ENCODE measurements around the gene METAP1.
"Not testable (repeated sequence)": the region's sequence is repeated elsewhere in the genome, so short reads cannot be mapped to it uniquely, and the experiment has no call there.

The METAP1 gene

DNA sequence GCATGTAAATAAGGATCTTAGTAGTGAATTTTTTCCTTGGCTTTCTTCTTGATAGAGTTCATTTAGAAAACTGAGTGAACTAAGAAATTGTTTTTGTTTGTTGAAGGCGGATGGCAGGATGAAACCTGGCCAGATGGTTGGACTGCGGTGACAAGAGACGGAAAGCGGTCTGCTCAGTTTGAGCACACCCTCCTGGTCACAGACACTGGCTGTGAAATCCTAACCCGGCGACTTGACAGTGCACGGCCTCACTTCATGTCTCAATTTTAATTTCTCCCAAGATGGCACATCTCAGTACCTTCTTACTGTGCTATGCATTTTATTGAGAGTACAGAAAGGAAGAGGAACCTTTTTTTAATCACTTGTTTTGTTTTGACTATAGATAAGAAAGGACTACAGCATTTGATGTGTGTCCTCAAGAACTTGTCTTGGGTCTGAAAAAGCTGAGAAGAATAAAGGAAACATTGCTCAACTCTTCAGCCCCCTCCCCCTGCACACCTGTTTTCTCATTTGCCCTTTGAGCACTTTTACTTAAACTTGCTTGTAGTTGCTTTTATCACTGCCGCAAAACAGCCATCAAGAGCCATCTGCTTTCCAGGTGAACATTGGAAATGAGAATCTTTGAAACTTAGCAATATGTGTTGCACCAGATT is 65.7 kb downstream of the METAP1 start:
- DNase-seq = no peak

DNA sequence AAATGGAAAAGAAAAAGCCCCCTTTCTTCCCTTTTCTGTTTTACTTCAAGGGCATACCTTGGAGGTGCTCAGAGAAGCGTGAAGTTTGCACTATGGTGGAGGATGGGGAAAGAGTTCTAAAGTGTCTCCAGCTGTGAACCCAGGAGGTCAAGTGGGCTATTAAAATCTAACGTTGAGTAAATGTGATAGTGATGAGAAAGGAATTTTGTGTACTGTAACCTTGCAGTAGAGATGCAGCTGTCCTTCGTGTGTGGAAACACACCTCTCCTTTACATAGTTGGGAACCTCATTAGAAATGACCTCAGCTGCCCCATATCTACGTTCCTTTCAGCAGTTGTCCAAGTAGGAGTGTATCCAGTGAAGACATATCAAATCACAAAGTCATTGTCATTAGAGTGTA is 66.6 kb downstream of the METAP1 start:
- no peak for DNase-seq

DNA sequence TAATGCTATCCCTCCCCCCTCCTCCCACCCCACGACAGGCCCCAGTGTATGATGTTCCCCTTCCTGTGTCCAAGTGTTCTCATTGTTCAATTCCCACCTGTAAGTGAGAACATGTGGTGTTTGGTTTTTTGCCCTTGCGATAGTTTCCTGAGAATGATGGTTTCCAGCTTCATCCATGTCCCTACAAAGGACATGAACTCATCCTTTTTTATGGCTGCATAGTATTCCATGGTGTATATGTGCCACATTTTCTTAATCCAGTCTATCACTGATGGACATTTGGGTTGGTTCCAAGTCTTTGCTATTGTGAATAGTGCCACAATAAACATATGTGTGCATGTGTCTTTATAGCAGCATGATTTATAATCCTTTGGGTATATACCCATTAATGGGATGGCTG is 70.0 kb downstream of the METAP1 start:
- not testable (repeated sequence) for DNase-seq

DNA sequence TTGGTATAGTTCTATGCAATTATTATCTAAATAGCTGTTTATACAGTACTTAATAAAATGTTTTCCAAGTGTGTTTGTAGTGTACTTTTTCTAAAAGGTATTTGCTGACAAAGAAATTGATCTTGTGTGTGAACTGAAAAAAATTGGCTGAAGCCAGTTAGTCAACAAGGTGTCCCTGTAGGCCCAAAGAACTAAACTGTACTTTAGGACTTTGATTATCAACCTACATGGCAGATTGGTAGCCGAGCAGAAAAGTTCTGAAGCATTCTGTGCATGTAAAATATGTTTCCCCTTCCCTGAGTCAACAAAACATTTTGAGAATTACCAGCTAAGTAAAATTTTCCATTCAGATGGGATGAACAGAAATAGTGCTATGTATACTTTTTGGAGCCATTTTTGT is 72.1 kb downstream of the METAP1 start:
- no peak for DNase-seq

DNA sequence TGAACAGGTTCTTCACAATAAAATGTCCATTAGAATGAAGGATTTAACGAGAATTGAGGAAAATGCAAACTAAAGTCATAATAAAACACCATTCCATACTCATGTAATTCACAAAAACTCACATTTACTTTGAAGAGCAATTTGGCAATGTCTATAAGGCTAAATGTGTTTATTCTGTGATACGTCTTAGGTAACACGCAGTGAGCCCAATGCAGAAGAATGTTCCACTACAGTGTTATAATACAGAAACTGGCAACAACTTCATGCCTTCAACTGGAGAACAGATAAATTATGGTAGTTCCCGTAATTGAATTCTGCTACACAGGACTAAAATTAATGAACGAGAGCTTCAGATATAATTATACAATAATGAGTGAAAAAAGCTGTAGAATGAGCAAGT is 75.6 kb downstream of the METAP1 start:
- no peak for DNase-seq

DNA sequence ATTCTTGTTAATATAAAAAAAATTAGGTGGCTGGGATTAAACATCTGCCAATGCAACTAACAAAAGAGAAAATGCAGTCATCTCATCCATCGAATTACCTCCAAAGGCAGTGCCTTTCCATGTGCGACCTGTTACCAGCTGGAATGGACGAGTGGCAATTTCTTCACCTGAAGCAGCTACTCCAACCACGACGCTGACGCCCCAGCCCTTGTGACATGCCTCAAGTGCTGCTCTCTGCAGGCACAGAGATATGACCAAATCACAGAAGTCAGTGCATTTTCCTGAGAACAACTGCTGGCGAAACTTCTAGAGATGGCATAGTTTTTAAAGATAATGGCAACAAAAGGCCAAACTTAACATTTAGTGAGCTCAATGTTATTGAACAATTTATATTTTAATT is 79.3 kb downstream of the METAP1 start:
- no peak for DNase-seq

DNA sequence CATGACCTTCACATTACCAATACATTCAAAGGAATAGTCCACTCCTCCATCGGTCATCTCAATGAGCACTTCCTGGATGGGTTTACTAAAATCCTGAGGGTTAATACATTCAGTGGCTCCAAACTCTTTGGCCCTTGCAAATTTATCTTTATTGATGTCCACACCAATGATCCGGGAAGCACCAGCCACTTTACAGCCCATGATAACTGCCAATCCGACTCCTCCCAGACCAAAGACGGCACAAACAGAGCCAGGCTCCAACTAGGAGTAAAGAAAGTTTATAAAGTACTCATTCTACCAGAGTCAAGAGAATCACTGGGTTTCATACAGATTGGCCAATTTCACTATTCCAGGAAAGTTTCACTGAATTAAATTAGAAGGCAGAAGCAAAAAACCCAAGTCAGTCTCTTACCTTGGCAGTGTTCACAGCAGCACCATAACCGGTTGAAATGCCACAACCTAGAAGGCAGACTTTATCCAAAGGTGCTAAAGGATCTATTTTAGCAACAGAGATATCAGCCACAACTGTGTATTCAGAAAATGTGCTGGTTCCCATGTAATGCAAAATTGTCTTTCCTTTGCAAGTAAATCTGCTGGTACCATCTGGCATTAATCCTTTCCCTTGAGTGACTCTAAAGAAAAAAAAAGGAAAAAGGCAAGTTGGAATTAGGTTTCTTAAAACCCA is 80.9 kb downstream of the METAP1 start:
- DNase-seq = no peak

DNA sequence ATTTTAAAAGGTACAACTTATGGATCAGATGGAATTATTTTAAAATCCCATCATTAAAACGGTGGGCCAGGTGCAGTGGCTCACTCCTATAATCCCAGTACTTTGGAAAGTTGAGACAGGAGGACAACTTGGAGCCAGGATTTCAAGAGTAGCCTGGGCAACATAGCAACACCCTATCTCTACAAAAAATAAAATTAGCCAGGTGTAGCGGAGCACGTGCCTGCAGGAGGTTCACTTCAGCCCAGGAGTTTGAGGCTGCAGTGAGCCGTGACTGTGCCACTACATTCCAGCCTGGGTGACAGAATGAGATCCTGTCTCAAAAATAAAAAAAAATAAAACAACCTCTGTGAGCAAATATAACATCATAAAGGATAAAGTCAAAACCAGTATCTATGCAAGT is 81.7 kb downstream of the METAP1 start:
- no peak for DNase-seq

DNA sequence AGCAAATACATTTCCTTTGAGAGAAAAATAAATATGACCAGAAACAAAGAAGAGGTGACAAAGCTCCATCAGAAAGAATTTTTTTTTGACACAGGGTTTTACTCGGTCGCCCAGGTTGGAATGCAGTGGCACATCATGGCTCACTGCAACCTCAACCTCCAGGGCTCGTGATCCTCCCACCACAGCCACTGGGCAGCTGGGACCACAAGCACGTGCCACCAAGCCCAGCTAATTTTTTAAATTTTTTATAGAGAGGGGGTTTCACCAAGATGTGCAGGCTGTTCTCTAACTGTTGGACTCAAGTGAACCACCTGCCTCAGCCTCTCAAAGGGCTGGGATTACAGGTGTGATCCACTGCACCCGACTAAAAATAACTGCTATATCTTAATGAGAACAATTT is 82.8 kb downstream of the METAP1 start:
- DNase-seq = no peak

DNA sequence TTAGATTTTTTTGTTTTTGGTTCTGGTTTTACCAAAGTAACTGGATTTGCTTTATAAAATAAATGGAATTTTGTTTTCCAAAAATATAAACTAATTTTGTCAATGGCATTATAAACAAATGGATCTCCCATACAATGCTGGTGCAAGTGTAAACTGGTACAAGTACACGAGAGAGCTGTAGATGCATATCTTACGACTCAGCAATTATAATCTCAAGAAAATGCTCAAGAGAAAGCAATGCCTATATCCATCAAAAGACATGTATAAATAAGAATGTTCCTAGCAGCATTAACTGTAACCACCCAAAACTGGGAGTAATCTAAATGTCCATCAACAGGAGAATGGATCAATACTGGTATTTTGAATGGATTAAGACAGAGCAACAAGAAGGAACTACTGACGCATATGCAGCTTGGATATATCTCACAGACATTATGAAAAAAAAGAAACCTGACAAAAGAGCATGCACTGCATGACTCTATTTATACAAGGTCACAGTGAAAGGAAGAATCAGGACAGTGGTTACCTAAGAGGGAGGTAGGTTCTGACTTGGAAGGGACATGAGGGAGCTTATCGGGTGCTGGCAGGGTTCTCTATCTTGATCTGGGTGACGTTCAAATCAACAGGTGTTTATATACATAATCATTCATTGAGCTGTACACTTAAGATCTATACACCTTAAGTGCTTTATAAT is 83.6 kb downstream of the METAP1 start:
- DNase-seq = no peak

DNA sequence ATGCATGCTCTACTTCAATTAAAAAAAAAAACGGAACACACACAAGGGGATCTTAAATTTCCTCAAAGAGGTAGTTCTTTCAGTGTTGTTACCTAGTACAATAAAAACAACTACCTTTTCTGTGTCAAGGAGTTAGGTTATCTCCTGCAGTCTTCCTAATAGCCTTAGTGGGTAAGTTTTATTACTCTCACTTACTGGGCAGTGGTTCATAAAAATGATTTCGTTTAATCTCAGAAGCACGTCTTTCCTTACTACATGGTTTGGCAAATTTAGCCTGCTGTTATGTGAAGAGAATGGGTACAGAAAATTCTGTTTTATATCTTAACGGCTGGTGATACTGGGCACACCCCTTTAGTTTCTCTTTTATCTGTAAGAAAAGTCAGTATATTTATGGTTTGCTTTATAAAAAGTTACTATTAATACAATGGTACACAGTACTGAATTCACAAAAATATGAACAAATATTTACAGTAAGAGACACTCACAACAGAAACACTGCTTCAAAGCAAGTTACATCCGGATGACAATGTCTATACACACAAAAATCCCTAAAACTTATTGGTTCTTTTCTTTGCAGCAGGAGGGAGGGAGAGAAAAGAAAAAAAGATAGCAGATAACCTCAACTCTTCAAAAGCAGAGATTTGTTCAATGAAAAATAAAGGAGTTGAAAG is 84.2 kb downstream of the METAP1 start:
- DNase-seq = no peak

DNA sequence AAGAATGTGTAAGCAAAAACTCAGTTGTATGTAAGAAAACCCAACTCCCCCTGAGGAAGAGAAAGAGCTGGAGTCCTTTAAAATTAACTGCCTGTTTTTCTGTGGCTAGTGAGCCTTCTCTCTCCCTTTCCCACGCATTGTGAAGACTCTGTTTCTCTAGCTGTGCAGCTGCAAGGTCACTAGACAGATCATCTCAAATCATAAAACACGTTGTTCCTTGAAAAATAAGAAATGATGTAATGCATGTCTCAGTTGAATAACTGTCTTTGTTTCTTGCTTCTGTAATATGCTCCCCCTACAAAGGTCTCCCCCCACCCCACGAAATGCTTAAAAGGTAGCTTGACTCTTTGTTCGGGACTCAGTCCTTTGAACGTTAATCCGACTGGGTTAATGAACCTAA is 85.3 kb downstream of the METAP1 start:
- DNase-seq = not testable (repeated sequence)

DNA sequence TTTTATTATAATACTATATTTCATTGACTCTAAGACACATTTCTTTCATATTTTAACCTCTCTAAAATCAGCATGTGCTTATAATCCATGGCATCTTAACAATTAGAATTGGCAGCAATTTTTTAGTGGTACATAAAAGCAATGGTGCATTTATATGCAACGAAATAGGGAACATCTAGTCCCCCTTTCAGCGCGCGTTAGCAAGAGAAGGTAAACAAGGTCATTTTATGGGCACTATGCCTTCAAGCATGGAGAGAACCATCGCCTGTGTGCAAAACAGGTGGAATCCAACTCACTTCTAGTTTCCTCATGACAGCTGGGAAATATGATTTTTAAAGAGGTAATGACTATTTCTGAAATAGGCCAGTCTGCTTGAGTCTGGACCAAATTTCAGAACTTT is 86.7 kb downstream of the METAP1 start:
- DNase-seq = no peak

DNA sequence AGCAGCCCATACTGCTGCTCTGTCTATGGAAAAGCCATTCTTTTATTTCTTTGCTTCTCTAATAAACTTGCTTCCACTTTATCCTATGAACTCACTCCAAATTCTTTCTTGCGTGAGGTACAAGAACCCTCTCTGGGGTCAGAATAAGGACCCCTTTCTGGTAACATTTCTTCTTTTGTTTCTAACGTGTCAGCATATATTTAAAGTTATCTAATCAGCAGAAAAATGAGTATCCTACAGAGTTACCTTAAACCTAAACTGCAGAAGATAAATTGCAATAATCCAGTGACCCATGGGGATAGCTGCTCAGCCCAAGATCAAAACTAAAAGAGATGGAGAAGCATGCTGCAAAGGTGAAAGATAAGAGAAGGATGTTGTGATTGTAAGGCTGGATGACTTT is 89.1 kb downstream of the METAP1 start:
- DNase-seq = no peak

DNA sequence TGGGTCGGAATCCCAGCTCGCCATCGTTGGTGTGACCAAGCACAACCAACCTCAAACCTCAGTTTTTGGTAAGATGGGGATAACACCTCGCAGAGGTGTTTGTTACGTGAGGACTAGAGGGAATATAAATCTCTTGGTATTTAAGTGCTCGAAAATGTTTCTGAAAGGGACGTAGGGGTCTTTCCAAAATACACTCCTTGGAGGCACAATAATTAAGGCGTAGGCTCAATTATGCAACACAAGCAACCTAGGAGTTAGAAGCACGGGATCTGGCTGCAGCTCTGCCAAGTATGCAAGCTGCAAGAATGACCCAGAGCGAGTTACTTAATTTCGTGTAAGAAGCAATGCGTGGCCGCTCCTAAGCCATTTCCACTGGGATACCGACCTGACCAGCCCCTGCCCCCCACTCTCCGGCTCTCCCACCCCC is 92.5 kb downstream of the METAP1 start:
- no peak for DNase-seq

DNA sequence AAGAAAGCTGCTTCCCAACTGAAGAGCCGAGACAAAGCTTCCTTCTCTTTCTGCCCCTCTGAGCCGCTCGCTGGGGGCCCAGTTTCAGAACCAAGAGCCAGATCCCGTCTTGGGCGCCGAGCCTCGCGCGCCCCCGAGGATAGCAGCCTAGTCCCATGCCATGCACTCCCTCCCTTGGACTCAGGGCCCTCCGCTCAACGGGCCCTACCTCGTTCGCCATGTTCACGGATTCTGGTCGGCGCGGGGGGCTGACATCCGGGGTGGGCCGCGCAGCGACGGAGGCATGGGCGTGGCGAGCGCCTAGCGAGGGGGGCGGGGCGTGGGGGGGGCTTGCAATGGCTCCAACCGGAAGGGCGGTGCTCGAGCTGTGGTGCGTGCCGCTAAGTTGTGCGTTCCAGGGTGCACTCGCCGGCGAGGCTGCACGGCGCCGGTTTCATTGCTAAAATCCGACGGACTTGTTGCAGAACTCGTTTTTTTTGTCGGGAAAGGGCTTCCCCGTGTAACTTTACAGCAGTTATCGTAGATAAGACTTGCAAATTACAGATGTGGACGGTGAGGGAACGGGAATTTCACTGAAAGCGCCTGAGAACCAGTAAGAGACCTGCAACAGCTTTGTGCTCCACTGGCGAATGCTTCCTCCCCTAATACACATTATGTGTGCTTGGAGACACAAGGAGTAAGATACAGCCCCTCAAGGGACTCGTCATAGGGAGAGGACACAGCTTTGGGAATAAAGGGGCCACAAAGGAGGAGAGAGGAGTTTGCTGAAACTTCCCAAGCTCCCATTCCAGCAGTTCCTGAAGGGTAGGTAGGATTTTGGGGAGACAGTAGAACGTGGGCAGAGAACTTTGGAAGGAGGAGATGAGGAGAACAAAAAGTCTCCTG is 93.2 kb downstream of the METAP1 start, which contains the start of gene ADH5:
Gene ADH5, minus strand, starts transcription at position 308 of the 885 bp plus-strand sequence. Its CDS starts 88 bp downstream, at position 220.
- peak; percentile 12 for DNase-seq

DNA sequence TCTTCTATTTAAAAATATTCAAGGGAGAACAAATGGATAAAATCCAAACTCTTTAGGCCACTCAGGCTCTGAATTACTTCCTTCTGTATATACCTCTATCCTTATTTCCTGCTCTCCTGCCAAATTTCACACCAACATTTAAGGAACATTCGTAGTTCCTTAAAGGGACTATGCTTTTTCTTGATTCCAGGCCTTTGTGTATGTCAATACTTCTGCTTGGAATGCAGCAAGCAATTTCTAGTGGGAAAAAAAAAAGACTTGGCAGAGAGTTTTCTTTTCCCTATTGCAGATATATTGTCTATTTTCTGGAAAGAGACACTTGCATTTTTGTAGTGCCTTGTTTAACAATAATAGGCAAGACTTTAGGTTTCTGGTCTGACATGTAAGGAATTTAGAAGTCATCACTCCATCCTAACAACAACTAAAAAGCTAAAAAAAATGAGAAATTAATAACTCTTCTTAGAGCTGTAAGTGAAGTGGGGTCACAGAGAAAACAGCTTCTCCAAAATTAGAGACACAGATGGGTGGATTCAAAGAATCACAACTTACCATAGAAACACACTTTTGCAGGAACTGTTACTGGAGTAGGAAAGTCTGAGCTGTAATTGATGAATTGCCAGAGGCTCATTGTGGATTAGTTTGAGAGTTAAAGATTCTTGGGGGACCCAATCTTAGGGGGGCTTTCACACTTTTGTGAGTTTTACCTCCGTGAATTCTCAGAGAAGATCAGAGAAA is 95.1 kb downstream of the METAP1 start:
- DNase-seq = no peak

DNA sequence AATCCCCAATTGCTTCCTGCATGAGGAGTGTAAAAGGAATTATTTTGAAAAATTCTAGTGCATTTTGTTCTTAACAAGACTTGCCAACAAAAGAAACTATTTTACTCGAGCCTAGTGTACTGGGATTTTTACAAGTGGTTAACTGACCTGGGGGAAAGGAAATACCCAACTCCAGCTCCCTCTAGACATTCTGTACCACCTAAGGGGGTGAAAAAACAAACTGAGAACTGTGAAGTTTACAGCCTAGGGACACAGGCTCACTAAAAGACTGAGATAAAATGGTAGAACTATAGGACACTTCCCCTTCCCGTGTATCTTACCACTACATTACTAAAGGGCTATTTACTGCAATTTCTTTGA is 95.7 kb downstream of the METAP1 start:
- no peak for DNase-seq

DNA sequence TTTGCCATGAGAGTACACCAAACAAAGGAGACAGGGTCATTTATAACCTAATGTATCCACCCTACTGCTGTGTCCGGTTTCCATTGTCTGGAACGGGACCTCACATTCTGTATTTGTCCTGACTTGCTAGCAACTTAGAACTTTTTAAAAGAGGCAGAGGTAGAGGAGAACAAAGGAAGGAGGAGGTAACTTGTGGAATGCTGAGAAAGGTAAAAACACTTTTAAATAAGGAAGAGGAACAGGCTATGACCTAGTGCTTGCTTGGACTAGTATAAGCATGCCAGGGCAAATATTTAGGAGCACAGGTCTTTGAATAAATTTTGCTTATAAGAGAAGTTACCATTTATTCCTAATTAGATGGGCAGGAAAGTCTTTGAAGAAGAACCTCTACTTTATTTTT is 96.3 kb downstream of the METAP1 start:
- DNase-seq = not testable (repeated sequence)

DNA sequence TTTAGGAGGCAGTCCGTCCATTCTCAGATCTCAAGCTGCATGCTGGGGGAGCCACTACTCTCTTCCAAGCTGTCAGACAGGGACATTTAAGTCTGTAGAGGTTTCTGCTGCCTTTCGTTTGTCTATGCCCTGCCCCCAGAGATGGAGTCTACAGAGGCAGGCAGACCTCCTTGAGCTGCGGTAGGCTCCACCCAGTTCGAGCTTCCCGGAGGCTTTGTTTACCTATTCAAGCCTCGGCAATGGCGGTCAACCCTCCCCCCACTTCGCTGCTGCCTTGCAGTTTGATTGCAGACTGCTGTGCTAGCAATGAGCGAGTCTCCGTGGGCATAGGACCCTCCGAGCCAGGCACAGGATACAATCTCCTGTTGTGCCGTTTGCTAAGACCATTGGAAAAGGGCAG is 103.8 kb downstream of the METAP1 start:
- DNase-seq = no peak

DNA sequence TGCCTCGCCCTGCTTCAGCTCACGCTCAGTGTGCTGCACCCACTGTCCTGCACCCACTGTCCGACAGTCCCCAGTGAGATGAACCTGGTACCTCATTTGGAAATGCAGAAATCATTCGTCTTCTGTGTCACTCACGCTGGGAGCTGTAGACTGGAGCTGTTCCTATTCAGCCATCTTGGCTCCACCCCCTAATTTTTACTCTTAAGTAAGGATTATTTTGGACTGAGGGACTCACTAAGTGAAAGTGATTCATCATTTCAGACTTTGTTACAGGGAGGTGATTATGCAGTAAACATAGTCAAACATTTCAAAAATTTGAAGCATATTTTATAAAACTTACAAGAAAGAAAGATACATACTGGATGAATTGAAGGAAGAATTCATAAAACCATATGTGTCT is 104.3 kb downstream of the METAP1 start:
- not testable (repeated sequence) for DNase-seq

DNA sequence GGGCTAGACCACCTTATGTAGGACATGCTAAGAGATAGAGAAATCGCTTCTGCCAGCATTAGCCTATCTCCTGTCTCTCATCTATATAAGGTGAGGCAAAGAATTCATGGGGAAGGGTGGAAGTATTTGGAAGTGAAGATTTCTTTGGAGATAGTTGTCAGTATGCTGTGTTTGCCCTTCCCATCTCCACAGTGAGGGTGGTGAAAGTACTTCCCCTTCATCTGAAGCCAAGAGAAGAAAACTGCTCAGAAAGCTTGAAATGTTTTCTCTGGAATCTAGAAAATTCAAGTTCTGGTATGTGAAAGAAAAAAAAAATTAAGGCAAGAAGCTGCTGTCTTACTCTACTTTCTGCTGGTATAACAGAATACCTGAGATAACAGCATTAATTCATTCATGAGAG is 105.4 kb downstream of the METAP1 start:
- DNase-seq = no peak

Data from cortex of kidney (tissue), 1 donor.